GM23338 (cell line): ENCODE results near the gene TMED10. TPM values are rescaled to one million over a fixed set of nuclear protein-coding genes. Genes with fewer than 3 reads are reported as not detected.

Experiments
- ATAC-seq: fragments of 200-7000 bp; cut with Tn5 transposase; 3 replicates; pipeline ENCODE4 v1.9.1; 2020
- DNase-seq: peaks from one replicate; pipeline ENCODE4 v3.0.0-alpha.2; 2015; ENCODE audit warnings: low spot score
- H2AFZ ChIP-seq: fragments of 200-600 bp; sonication (generic); 2 replicates; pipeline ENCODE4 v1.8.0; 2016; ENCODE audit warnings: antibody characterized with exemption, mild to moderate bottlenecking, moderate library complexity
- H3F3A ChIP-seq: fragments of 200-600 bp; sonication (generic); replicated peaks from 2 replicates; pipeline ENCODE4 v1.8.0; 2017; ENCODE audit warnings: antibody characterized with exemption, mixed run types, low read depth
- H3K27ac ChIP-seq: fragments of 200-600 bp; sonication (generic); 2 replicates; pipeline ENCODE4 v1.6.1; 2016; ENCODE audit warnings: low read depth
- H3K27me3 ChIP-seq: fragments of 200-600 bp; sonication (generic); 2 replicates; pipeline ENCODE4 v1.8.0; 2016; ENCODE audit warnings: mild to moderate bottlenecking, mixed run types, moderate library complexity; ENCODE audit not compliant: insufficient read depth
- H3K36me3 ChIP-seq: fragments of 200-600 bp; sonication (generic); 2 replicates; pipeline ENCODE4 v1.8.0; 2016; ENCODE audit warnings: mild to moderate bottlenecking; ENCODE audit not compliant: insufficient read depth
- H3K4me1 ChIP-seq: fragments of 200-600 bp; sonication (generic); 2 replicates; pipeline ENCODE4 v1.8.0; 2016; ENCODE audit warnings: mild to moderate bottlenecking, moderate library complexity; ENCODE audit not compliant: insufficient read depth
- H3K4me2 ChIP-seq: fragments of 200-600 bp; sonication (generic); 2 replicates; pipeline ENCODE4 v1.7.1; 2017; ENCODE audit warnings: mixed run types
- H3K4me3 ChIP-seq: fragments of 200-600 bp; sonication (generic); 2 replicates; pipeline ENCODE4 v1.6.1; 2016; ENCODE audit warnings: mixed run types
- H3K79me2 ChIP-seq: fragments of 200-600 bp; sonication (generic); replicated peaks from 2 replicates; pipeline ENCODE4 v1.8.0; 2017; ENCODE audit warnings: mild to moderate bottlenecking; ENCODE audit not compliant: insufficient read depth
- H3K9me2 ChIP-seq: fragments of 200-600 bp; sonication (generic); 2 replicates; pipeline ENCODE4 v1.8.0; 2017; ENCODE audit not compliant: insufficient read depth
- H4K20me1 ChIP-seq: fragments of 200-600 bp; sonication (generic); replicated peaks from 2 replicates; pipeline ENCODE4 v1.8.0; 2017; ENCODE audit warnings: mild to moderate bottlenecking; ENCODE audit not compliant: insufficient read depth
- H3K27ac Mint-ChIP-seq: 2 replicates; pipeline ENCODE4 v1.8.0; 2020; ENCODE audit warnings: inconsistent platforms, mild to moderate bottlenecking, moderate library complexity, mixed read lengths
- H3K27me3 Mint-ChIP-seq: 3 replicates; pipeline ENCODE4 v1.8.0; 2022; ENCODE audit warnings: low read depth, mild to moderate bottlenecking, moderate library complexity, mixed read lengths, inconsistent platforms; ENCODE audit not compliant: insufficient read depth, poor library complexity
- H3K36me3 Mint-ChIP-seq: 3 replicates; pipeline ENCODE4 v1.8.0; 2021; ENCODE audit warnings: low read depth, mild to moderate bottlenecking, inconsistent platforms, moderate library complexity, mixed read lengths
- H3K4me1 Mint-ChIP-seq: 3 replicates; pipeline ENCODE4 v1.8.0; 2020; ENCODE audit warnings: mild to moderate bottlenecking, inconsistent platforms, mixed read lengths
- H3K4me3 Mint-ChIP-seq: 3 replicates; pipeline ENCODE4 v1.8.0; 2021; ENCODE audit warnings: moderate library complexity, mild to moderate bottlenecking, inconsistent platforms, mixed read lengths
- H3K9me3 Mint-ChIP-seq: 3 replicates; pipeline ENCODE4 v1.8.0; 2020; ENCODE audit warnings: moderate library complexity, mild to moderate bottlenecking, inconsistent platforms, mixed read lengths
- CREB1 ChIP-seq: fragments of 250-450 bp; sonication (Bioruptor Pico); IDR thresholded peaks from 2 replicates; pipeline ENCODE4 v1.5.0; 2020; ENCODE audit warnings: low read depth, mild to moderate bottlenecking, moderate library complexity
- CTCF ChIP-seq, 2 experiments: fragments of 200-600 bp in 1 of 2; sonication (generic) in 1 of 2; conservative IDR thresholded peaks; 2 replicates each; pipeline versions ENCODE4 v1.5.1 to v1.6.1; 2016 to 2017; ENCODE audit warnings: antibody characterized with exemption in 2 of 2, low read depth in 2 of 2, mild to moderate bottlenecking in 2 of 2, moderate library complexity in 1 of 2
- ETS1 ChIP-seq: IDR thresholded peaks from 2 replicates; pipeline ENCODE4 v1.6.1; 2016; ENCODE audit warnings: antibody characterized with exemption
- EZH2 ChIP-seq: fragments of 200-600 bp; sonication (generic); IDR thresholded peaks from one replicate; pipeline ENCODE4 v1.8.0; 2017; ENCODE audit warnings: antibody characterized with exemption, mild to moderate bottlenecking, low read depth; ENCODE audit not compliant: unreplicated experiment
- EZH2phosphoT487 ChIP-seq: fragments of 200-600 bp; sonication (generic); IDR thresholded peaks from one replicate; pipeline ENCODE4 v1.8.1; 2018; ENCODE audit warnings: antibody characterized with exemption; ENCODE audit not compliant: unreplicated experiment
- JUNB ChIP-seq: IDR thresholded peaks from one replicate; pipeline ENCODE4 v1.6.1; 2016; ENCODE audit warnings: antibody characterized with exemption; ENCODE audit not compliant: unreplicated experiment
- NANOG ChIP-seq: IDR thresholded peaks from 2 replicates; pipeline ENCODE4 v1.6.1; 2016; ENCODE audit warnings: antibody characterized with exemption, borderline replicate concordance
- POLR2AphosphoS5 ChIP-seq: IDR thresholded peaks from 2 replicates; pipeline ENCODE4 v1.6.1; 2016; ENCODE audit warnings: antibody characterized with exemption, low read depth
- REST ChIP-seq: IDR thresholded peaks from one replicate; pipeline ENCODE4 v1.6.1; 2018; ENCODE audit warnings: antibody characterized with exemption; ENCODE audit not compliant: unreplicated experiment
- STAT1 ChIP-seq: IDR thresholded peaks from one replicate; pipeline ENCODE4 v1.6.1; 2016; ENCODE audit warnings: antibody characterized with exemption; ENCODE audit not compliant: unreplicated experiment
- ZNF114 ChIP-seq: fragments of 250-450 bp; sonication (Bioruptor Pico); IDR thresholded peaks from 2 replicates; pipeline ENCODE4 v1.5.0; 2020; ENCODE audit warnings: mild to moderate bottlenecking, moderate library complexity
- ZNF331 ChIP-seq: fragments of 250-450 bp; sonication (Bioruptor Pico); IDR thresholded peaks from 2 replicates; pipeline ENCODE4 v1.5.0; 2020; ENCODE audit warnings: low read depth, mild to moderate bottlenecking, moderate library complexity
- ZNF462 ChIP-seq: fragments of 250-450 bp; sonication (Bioruptor Pico); IDR thresholded peaks from 2 replicates; pipeline ENCODE4 v1.5.0; 2020; ENCODE audit warnings: mild to moderate bottlenecking, moderate library complexity
- polyA plus RNA-seq: library from polyadenylated mRNA; unstranded; fragments of >200 nt; fragmentation: Nextera tagmentation; extraction: Ambion mirVana; gene quantifications from 2 replicates; pipeline ENCODE4 v1.2.1, GENCODE V29; 2016
- total RNA-seq: library from RNA; depleted of rRNA; stranded (reverse); fragments of >200 nt; shearing (Covaris generic); gene quantifications from 2 replicates; pipeline ENCODE4 v1.2.3, GENCODE V29; 2014

The TMED10 gene
- total and polyA plus RNA-seq, 2 experiments from 2014 or later: 180 to 196 TPM

GRCh38 chr14:75206190-75206589 lies 29.8 kb upstream of the TMED10 start:
- no peaks in the 10 kb centered on the region for H3F3A ChIP-seq
- no peaks in the 10 kb centered on the region for H3K9me3 Mint-ChIP-seq
- no peaks in the 10 kb centered on the region for H3K9me2 ChIP-seq
- H3K4me3 ChIP-seq: no peak overlapping the region
- no peak overlapping the region for H3K4me2 ChIP-seq
- no peak overlapping the region for H3K27ac ChIP-seq
- no peak for TF ChIP-seq CREB1
- TF ChIP-seq ZNF462 (CRISPR knock-in tag): no peak
- TF ChIP-seq JUNB: no peak
- no peak for TF ChIP-seq ZNF331 (CRISPR knock-in tag)
- TF ChIP-seq NANOG: no peak
- TF ChIP-seq CTCF (conservative IDR thresholded peaks at IDR 0.05; ENCODE audit: low read depth in 2 of 2): no peak
- no peak for TF ChIP-seq REST
- no peak for TF ChIP-seq STAT1
- TF ChIP-seq ZNF114: no peak
- TF ChIP-seq POLR2AphosphoS5: no peak
- TF ChIP-seq EZH2phosphoT487: no peak
- TF ChIP-seq ETS1: no peak
- TF ChIP-seq EZH2: no peak
- no peaks in the 10 kb centered on the region for H3K79me2 ChIP-seq
- H3K36me3 Mint-ChIP-seq: no peaks in the 10 kb centered on the region
- H3K36me3 ChIP-seq: no peaks in the 10 kb centered on the region
- no peak overlapping the region for H3K27ac Mint-ChIP-seq
- H4K20me1 ChIP-seq: no peaks in the 10 kb centered on the region
- H3K4me1 ChIP-seq: no peaks in the 10 kb centered on the region
- H3K27me3 ChIP-seq: no peaks in the 10 kb centered on the region
- peaks cover 5% of the 10 kb centered on the region; the same call in 2 of the 3 replicates for H3K4me1 Mint-ChIP-seq
- no peak overlapping the region for H3K4me3 Mint-ChIP-seq
- DNase-seq (no peak), ATAC-seq (no peak)
- H3K27me3 Mint-ChIP-seq: peaks cover 9% of the 10 kb centered on the region
- no peak overlapping the region for H2AFZ ChIP-seq
